Stimulated activated naive CD8-positive, alpha-beta T cell treated with anti-CD3 and anti-CD28 coated beads, Interleukin-15, Interleukin-2, amounts not matched to agents 100 ng/mL and 50 ng/mL, for 24 hours (primary cell): ENCODE results near the gene KLRD1.
"Not testable (repeated sequence)": the region's sequence is repeated elsewhere in the genome, so short reads cannot be mapped to it uniquely, and the experiment has no call there.

Experiments
- H3K27ac Mint-ChIP-seq: one replicate; pipeline ENCODE4 v1.8.0; 2021; ENCODE audit warnings: mild to moderate bottlenecking, mixed read lengths
- H3K27me3 Mint-ChIP-seq: one replicate; pipeline ENCODE4 v1.8.0; 2021; ENCODE audit warnings: mixed read lengths
- H3K36me3 Mint-ChIP-seq: one replicate; pipeline ENCODE4 v1.8.0; 2021; ENCODE audit warnings: low read depth, mixed read lengths
- H3K4me1 Mint-ChIP-seq: one replicate; pipeline ENCODE4 v1.8.0; 2021; ENCODE audit warnings: low read depth, mixed read lengths
- H3K4me3 Mint-ChIP-seq: one replicate; pipeline ENCODE4 v1.8.0; 2021; ENCODE audit warnings: mild to moderate bottlenecking, mixed read lengths
- H3K9me3 Mint-ChIP-seq: one replicate; pipeline ENCODE4 v1.8.0; 2021; ENCODE audit warnings: mixed read lengths

Gene KLRD1

DNA sequence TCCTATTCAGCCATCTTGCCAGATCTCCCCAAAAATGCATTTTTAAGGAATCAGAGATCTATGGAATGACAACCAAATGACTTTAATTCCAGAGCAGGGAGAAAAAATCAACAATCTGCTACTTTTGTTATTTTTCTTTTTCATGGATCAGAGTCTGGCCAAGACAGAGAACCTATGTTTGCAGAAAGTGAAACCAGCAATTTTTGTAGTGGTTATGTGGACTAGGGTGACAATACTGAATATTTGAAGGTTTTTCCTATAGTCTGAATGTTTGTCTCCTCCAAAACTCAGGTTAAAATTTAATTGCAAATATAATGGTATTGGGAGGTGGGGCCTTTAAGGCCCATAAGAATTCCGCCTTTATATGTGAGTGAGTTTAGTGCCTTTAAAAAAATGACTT, 51.3 kb downstream of the KLRD1 start:
- Mint-ChIP-seq H3K4me3 (no peak overlapping the region), H3K27me3 (no peaks in the 10 kb centered on the region), H3K27ac (peak overlapping the region; percentile 0), H3K4me1 (peaks cover 7% of the 10 kb centered on the region), H3K9me3 (no peaks in the 10 kb centered on the region), H3K36me3 (peaks cover 54% of the 10 kb centered on the region)

DNA sequence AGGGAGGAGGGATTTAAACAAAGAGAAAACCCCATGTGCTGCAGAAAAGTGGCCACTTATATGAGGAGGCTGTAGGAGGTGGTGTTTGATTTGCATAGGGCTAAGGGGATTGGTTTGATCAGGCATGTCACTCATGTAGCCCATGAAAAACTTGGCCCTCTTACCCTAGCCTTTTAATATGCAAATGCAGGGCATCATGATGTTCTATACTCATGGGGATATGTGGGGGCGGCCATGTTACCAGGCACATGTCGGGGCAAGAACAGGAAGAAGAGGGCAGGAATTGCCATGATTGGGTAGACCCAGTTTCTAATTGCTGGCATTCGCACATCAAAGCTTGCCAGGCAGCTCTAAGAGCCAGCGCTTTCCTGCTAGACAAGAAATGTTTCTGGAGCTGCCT, 53.4 kb downstream of the KLRD1 start:
- Mint-ChIP-seq H3K4me3 (peak overlapping the region; percentile 47), H3K36me3 (peaks cover 49% of the 10 kb centered on the region), H3K9me3 (no peaks in the 10 kb centered on the region), H3K27me3 (no peaks in the 10 kb centered on the region), H3K27ac (peak overlapping the region; percentile 85), H3K4me1 (peaks cover 7% of the 10 kb centered on the region)

- peaks cover 47% of the 10 kb centered on the region for H3K36me3 Mint-ChIP-seq
- peak overlapping the region; percentile 85 for H3K27ac Mint-ChIP-seq
- no peaks in the 10 kb centered on the region for H3K27me3 Mint-ChIP-seq
- H3K4me1 Mint-ChIP-seq = peaks cover 7% of the 10 kb centered on the region
- no peak overlapping the region for H3K4me3 Mint-ChIP-seq
- H3K9me3 Mint-ChIP-seq = no peaks in the 10 kb centered on the region
Measured at GRCh38 chr12:10361622-10362021, 54.0 kb downstream of the KLRD1 start.

DNA sequence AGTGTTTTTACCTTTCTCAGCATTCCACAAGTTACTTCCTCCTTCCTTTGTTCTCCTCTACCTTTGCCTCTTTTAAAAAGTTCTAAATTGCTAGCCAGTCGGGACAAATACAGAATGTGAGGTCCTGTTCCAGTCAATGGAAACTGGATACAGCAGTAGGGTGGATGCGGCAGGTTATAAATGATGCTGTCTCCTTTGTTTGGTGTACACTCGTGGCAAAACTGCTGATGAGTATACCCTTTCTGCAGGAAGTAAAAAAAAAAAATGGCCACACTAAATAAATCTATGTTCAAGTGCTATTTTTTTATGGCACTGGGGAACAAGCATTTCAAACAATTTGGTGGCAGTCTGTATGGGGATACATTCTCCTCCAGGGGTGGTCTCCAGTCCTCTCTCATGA, 54.7 kb downstream of the KLRD1 start:
- Mint-ChIP-seq H3K9me3 (no peaks in the 10 kb centered on the region), H3K36me3 (peaks cover 51% of the 10 kb centered on the region), H3K4me1 (peaks cover 7% of the 10 kb centered on the region), H3K27me3 (no peaks in the 10 kb centered on the region), H3K4me3 (no peak overlapping the region), H3K27ac (no peak overlapping the region)

DNA sequence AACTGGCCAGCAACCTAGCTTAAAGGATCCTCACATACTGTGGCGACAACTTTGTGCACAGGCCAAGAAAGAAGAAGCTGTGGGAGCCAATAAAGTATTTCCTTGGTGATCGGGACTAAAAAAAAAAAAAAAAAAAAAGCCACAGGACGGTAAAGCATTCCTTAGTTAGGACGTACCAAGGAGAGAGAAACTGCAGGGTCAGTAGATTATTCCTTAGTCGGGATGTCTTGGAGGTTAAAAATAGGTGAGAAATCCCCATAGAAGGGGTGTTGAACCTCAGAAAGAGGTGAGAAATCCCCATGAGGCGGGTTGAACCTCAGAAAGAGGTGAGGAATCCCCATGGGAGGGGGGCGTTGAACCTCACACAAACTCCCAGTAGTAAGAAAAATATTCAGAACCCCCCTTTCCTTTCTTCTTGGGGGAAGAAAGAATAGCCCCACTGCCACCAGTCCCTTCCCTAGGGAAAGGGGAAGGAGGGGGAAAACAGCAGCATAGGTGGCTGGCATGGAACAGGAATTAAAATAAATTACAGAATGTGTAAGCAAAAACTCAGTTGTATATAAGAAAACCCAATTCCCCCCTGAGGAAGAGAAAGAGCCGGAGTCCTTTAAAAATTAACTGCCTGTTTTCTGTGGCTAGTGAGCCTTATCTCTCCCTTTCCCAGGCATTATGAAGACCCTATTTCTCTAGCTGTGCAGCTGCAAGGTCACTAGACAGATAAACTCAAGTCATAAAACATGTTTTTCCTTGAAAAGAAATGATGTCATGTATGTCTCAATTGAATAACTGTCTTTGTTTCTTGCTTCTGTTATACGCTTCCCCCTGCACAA, 55.4 kb downstream of the KLRD1 start:
- no peak overlapping the region for H3K4me3 Mint-ChIP-seq
- H3K36me3 Mint-ChIP-seq = peaks cover 51% of the 10 kb centered on the region
- no peak overlapping the region for H3K27ac Mint-ChIP-seq
- peaks cover 7% of the 10 kb centered on the region for H3K4me1 Mint-ChIP-seq
- H3K27me3 Mint-ChIP-seq = no peaks in the 10 kb centered on the region
- H3K9me3 Mint-ChIP-seq = peaks cover 2% of the 10 kb centered on the region

DNA sequence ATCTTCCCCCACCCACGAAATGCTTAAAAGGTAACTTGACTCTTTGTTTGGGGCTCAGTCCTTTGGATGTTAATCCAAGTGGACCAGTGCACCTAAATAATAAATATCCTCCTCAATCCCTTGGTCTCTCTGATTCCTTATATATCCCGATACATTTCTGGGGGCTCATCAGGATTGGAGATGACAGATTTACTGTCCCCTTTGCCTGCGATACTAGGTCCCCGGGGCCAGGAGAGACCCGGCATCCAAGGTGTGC, 55.9 kb downstream of the KLRD1 start:
- peaks cover 51% of the 10 kb centered on the region for H3K36me3 Mint-ChIP-seq
- H3K4me1 Mint-ChIP-seq = peaks cover 7% of the 10 kb centered on the region
- no peak overlapping the region for H3K27ac Mint-ChIP-seq
- H3K9me3 Mint-ChIP-seq = peaks cover 4% of the 10 kb centered on the region
- no peak overlapping the region for H3K4me3 Mint-ChIP-seq
- no peaks in the 10 kb centered on the region for H3K27me3 Mint-ChIP-seq

GRCh38 chr12:10363914-10364814, 56.5 kb downstream of the KLRD1 start:
- peaks cover 49% of the 10 kb centered on the region for H3K36me3 Mint-ChIP-seq
- peaks cover 4% of the 10 kb centered on the region for H3K9me3 Mint-ChIP-seq
- H3K27ac Mint-ChIP-seq = no peak overlapping the region
- peaks cover 3% of the 10 kb centered on the region for H3K4me1 Mint-ChIP-seq
- H3K27me3 Mint-ChIP-seq = no peaks in the 10 kb centered on the region
- no peak overlapping the region for H3K4me3 Mint-ChIP-seq

DNA sequence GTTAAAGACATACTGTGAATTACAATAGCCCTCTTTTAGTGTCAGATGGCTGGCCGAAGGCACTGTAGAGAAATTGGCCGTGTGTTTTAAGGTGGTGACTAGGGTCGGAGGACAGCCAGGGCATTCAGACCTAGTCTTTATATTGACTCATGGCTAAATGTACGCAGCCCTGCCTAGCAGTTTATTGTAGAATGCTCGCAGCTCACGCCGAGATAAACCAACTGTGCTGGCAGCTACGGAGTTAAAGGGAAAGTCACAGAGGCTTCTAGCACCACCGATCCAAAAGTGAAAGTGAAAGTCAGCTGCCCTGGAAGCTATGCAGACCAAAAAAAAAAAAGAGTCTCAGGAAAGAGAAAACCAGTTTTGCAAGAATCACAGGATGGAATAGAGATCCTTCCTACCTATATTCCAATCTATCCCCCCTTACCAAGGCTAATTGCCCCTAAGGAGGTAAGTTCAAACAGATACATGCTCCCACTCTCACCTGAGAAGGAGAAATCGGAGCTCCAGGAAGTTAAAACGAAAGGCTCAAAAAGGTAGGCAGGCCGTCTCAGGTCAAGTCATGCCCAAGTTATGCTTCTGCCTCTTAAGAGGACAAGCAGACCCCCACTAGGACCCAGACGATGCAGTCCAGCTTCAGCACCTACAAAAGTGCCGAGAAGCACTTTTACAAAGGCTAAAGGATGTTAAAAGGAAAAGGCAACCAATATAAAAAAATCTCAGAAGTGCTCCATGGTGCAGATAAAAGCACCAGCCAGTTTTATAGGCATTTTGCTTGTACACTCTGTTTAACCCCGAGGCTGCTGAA, 57.3 kb downstream of the KLRD1 start:
- Mint-ChIP-seq H3K4me1 (peaks cover 7% of the 10 kb centered on the region), H3K36me3 (peaks cover 51% of the 10 kb centered on the region), H3K27me3 (no peaks in the 10 kb centered on the region), H3K27ac (no peak overlapping the region), H3K9me3 (peaks cover 4% of the 10 kb centered on the region), H3K4me3 (no peak overlapping the region)

GRCh38 chr12:10365696-10366405, 58.2 kb downstream of the KLRD1 start:
- Mint-ChIP-seq H3K4me1 (peaks cover 15% of the 10 kb centered on the region), H3K27ac (no peak overlapping the region), H3K27me3 (no peaks in the 10 kb centered on the region), H3K36me3 (peaks cover 51% of the 10 kb centered on the region), H3K4me3 (no peak overlapping the region), H3K9me3 (peaks cover 4% of the 10 kb centered on the region)

- Mint-ChIP-seq H3K4me3 (no peak overlapping the region), H3K4me1 (peaks cover 25% of the 10 kb centered on the region), H3K27ac (no peak overlapping the region), H3K27me3 (no peaks in the 10 kb centered on the region), H3K9me3 (peaks cover 4% of the 10 kb centered on the region), H3K36me3 (peaks cover 53% of the 10 kb centered on the region)
Measured at GRCh38 chr12:10366875-10367274, 59.2 kb downstream of the KLRD1 start.

DNA sequence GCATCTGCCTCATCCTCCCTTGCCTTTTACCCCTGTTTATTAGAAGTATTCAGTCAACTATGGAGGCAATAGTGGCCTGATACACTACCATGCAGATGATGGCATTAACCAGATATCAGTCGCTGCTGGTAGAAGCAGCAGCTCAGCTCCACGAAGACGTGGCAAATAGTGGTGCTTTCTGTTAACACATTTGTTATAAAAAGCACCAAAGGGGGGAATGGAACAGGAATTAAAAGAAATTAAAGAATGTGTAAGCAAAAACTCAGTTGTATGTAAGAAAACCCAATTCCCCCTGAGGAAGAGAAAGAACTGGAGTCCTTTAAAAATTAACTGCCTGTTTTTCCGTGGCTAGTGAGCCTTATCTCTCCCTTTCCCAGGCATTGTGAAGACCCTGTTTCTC, 60.0 kb downstream of the KLRD1 start:
- not testable (repeated sequence) for H3K9me3 Mint-ChIP-seq, H3K27me3 Mint-ChIP-seq, H3K27ac Mint-ChIP-seq
- Mint-ChIP-seq H3K36me3 (peaks cover 54% of the 10 kb centered on the region), H3K4me3 (peak overlapping the region; percentile 74), H3K4me1 (peaks cover 34% of the 10 kb centered on the region)

DNA sequence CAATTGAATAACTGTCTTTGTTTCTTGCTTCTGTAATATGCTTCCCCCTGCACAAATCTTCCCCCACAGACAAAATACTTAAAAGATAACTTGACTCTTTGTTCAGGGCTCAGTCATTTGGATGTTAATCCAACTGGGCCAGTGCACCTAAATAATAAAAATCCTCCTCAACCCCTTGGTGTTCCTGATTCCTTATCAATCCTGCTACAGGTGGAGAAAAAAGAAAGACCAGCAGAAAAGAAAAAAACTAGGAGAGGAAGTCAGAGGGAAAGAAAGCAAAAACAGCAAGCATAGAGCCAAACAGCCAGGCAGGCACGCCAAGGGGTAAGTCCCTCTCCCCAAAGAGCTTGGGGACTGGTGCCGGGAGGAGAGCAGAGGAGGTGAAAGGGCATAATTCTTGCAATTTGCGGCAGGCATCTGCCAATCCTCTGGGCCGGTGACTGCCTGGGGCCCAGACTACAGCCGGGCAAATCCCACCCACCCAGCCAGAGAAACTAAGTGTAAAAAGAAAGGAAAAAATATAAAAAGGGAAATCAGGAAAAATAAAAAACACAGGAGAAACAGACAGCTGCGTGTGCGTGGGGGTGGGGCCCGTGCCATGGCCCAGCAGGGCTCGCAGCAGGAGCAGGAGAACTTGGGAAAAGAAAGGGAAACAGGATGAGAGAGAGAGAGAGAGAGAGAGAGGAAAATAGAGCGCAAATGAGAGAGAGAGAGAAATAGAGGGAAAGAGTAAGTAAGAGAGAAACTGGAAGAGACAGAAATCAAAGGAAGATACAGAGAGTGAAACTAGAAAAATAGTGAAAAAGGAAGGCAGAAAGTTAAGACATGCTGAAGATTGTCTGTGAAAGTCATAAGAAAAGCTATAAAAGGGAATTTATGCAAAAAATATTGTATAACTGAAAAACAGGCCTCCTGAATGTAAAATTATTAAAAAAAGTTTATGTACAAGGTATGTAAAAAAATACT, 60.8 kb downstream of the KLRD1 start:
- Mint-ChIP-seq H3K27me3 (no peaks in the 10 kb centered on the region), H3K27ac (no peak overlapping the region), H3K9me3 (peaks cover 4% of the 10 kb centered on the region), H3K4me3 (peak overlapping the region; percentile 74), H3K4me1 (peaks cover 40% of the 10 kb centered on the region), H3K36me3 (peaks cover 60% of the 10 kb centered on the region)

DNA sequence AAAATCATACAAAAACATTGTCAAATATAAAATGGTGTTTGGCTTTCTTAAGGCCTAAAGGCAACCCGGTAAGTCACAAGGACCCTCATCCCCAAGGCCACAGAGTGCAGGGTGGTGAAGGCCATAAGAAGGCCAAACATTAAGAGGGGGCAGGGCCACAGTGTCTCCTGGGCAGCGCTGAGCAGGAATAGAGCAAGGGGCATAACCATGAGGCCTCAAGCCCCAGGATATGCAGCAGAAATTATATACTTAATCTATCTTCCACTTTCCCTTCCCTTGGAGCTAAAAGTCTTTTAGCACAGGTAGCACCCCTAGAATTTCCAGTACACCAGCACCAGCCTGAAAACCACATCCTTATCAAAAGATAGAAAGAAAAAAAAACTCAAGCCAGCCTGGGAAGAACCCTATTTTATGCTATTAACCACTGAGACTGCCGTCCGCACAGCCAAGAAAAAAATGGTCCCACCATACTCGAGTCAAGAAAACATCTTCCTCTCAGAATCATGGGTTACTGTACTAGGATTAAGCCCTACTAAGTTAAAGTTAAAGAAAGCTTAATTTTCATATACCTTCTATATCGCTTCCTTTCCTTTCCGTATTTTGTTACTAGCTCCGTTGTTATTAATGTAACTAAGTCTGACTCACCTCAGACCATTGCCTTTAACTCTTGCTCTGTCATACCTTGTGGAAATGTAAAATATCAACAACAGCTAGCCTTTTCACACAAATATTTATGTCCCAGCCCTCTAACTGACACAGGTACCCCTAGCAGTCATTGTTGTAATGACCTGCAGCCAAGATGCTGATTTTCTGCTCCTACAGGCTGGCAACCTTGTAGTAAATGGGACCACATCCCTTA, 62.1 kb downstream of the KLRD1 start:
- Mint-ChIP-seq H3K27ac (peak overlapping the region; percentile 98), H3K9me3 (peaks cover 4% of the 10 kb centered on the region), H3K36me3 (peaks cover 72% of the 10 kb centered on the region), H3K27me3 (no peaks in the 10 kb centered on the region), H3K4me1 (peaks cover 53% of the 10 kb centered on the region), H3K4me3 (peak overlapping the region; percentile 73)
